Measurements from ENCODE around the gene EPB41L2.

- TF ChIP-seq EZH2 (IDR thresholded peaks at IDR 0.05; ENCODE audit: insufficient read depth, poor library complexity, severe bottlenecking) (no peak), EZH2phosphoT487 (IDR thresholded peaks at IDR 0.05; ENCODE audit: insufficient read depth, low read depth) (no peak)
Observed at GRCh38 chr6:130859161-130859867, 203.7 kb downstream of the EPB41L2 start.
